ENCODE measurements around the gene SORCS2. TPM values are rescaled to one million over a fixed set of nuclear protein-coding genes. Genes with fewer than 3 reads are reported as not detected.

Gene SORCS2
- total RNA-seq, 1 experiment from 2014 or later = 0.06 TPM

DNA sequence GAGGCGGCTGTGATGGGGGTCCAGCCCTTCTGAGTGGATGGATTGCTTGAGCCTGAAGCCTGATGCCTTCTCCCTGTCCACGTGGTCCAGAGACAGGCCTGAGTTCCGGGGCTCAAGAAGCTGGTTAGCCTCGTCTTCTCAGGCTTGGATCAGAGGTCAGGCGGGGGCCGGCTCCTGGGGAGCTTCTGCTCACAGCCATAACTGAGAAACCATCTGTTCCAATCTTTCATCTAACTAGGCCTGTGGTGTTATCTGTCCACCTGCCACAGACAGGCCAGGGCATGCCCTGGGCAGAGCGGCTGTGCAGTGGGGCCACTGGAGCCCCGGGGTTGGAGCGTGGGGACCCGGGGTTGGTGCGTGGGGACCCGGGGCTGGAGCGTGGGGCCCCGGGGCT, 63.1 kb downstream of the SORCS2 start:
- intact Hi-C loops (cut with micrococcal nuclease; ENCODE audit: unreplicated experiment) = no loop called here
- no peak for DNase-seq (ENCODE audit: low spot score)
- Histone ChIP-seq H3K4me1 (ENCODE audit: insufficient read depth, low read length, poor library complexity, severe bottlenecking) (no peaks in the 10 kb centered on the region), H3K4me3 (ENCODE audit: low read depth, low read length, poor library complexity, severe bottlenecking) (no peak overlapping the region), H3K27me3 (replicated peaks; ENCODE audit: insufficient read depth, low read depth, low read length, poor library complexity) (peaks cover under 1% of the 10 kb centered on the region), H3K36me3 (ENCODE audit: insufficient read depth, low read length, poor library complexity, severe bottlenecking) (no peaks in the 10 kb centered on the region), H3K9me3 (ENCODE audit: low read depth, low read length, poor library complexity, severe bottlenecking) (no peaks in the 10 kb centered on the region), H3K27ac (ENCODE audit: low read depth, low read length, poor library complexity, severe bottlenecking) (no peak overlapping the region)
- ChIA-PET CTCF (no interaction called here), POLR2A (ENCODE audit: low non-redundant PET) (no interaction called here)
- TF ChIP-seq EZH2 (IDR thresholded peaks at IDR 0.05; ENCODE audit: borderline replicate concordance, low read depth, low read length, poor library complexity, severe bottlenecking) = no peak
- TF ChIP-seq, protein P1, sequence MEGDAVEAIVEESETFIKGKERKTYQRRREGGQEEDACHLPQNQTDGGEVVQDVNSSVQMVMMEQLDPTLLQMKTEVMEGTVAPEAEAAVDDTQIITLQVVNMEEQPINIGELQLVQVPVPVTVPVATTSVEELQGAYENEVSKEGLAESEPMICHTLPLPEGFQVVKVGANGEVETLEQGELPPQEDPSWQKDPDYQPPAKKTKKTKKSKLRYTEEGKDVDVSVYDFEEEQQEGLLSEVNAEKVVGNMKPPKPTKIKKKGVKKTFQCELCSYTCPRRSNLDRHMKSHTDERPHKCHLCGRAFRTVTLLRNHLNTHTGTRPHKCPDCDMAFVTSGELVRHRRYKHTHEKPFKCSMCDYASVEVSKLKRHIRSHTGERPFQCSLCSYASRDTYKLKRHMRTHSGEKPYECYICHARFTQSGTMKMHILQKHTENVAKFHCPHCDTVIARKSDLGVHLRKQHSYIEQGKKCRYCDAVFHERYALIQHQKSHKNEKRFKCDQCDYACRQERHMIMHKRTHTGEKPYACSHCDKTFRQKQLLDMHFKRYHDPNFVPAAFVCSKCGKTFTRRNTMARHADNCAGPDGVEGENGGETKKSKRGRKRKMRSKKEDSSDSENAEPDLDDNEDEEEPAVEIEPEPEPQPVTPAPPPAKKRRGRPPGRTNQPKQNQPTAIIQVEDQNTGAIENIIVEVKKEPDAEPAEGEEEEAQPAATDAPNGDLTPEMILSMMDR (conservative IDR thresholded peaks at IDR 0.05; ENCODE audit: low read depth, low read length) = no peak
- no TSS peak for BruUV-seq (replicated peaks)

DNA sequence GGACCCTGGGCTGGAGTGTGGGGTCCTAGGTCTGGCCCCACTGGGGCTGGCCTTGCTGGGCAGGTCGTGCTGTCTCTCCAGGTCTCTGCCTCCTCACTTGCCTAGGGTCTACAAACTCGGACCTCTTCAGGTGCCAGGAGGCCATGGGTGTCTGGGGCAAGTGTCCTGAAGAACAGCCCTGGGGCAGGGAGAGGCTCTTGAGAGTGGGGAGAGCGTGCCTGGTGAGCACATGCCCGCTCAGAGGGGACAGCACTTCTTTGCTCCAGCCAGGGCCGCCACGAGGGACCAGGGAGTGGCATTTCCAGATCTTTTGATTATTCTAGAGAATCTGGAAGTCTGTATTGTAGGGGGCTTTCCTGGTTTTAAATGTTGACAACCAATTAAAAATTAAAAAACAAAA, 63.7 kb downstream of the SORCS2 start:
- Histone ChIP-seq H3K4me1 (ENCODE audit: insufficient read depth, low read length, poor library complexity, severe bottlenecking) (no peaks in the 10 kb centered on the region), H3K4me3 (ENCODE audit: low read depth, low read length, poor library complexity, severe bottlenecking) (no peak overlapping the region), H3K27me3 (replicated peaks; ENCODE audit: insufficient read depth, low read depth, low read length, poor library complexity) (peaks cover under 1% of the 10 kb centered on the region), H3K36me3 (ENCODE audit: insufficient read depth, low read length, poor library complexity, severe bottlenecking) (no peaks in the 10 kb centered on the region), H3K27ac (ENCODE audit: low read depth, low read length, poor library complexity, severe bottlenecking) (no peak overlapping the region), H3K9me3 (ENCODE audit: low read depth, low read length, poor library complexity, severe bottlenecking) (no peaks in the 10 kb centered on the region)
- no peak for DNase-seq (ENCODE audit: low spot score)
- intact Hi-C loops (cut with micrococcal nuclease; ENCODE audit: unreplicated experiment) = no loop called here
- no TSS peak for BruUV-seq (replicated peaks)
- ChIA-PET POLR2A (ENCODE audit: low non-redundant PET) (no interaction called here), CTCF (no interaction called here)
- TF ChIP-seq, protein P1 (conservative IDR thresholded peaks at IDR 0.05; ENCODE audit: low read depth, low read length) = no peak

DNA sequence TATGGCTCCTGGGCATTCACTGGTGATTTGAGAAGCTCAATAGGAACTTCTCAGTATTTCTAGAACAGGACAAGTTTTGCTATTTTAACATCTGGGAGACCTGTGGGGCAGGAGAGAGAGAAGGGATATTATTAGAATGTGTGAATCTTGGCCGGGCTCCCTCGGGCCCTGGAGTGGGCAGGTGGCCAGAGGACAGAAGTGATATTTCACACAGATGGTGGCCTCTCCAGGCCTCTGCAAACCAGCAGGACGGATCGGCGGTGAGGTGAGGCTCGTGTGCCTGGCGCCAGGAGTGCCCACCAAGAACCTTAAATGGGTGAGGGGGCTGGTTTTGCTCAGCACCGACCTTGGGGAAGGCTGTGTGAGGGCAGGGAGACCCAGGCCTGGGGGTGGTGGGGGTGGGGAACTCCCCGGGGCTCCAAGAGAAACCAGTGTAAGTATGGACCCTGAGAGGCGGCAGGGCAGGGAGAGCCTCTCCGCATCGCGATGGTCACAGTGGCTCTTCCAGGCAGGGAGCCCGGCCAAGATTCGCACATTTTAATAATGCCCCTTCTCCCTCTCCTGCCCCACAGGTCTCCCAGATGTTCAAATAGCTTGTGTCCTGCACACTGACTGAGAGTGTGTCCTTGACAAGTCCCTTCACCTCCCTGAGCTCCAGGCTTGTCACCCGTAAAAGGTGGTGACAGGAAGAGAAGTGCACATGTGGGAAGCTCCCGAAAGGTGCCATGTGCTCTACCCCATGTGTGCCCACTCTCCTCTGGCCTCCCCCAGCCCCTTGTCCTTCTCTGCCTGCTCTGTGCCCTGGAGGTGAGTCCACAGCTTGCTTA, 64.9 kb downstream of the SORCS2 start:
- Histone ChIP-seq H3K4me3 (ENCODE audit: low read depth, low read length, poor library complexity, severe bottlenecking) (no peak overlapping the region), H3K27ac (ENCODE audit: low read depth, low read length, poor library complexity, severe bottlenecking) (no peak overlapping the region), H3K36me3 (ENCODE audit: insufficient read depth, low read length, poor library complexity, severe bottlenecking) (no peaks in the 10 kb centered on the region), H3K4me1 (ENCODE audit: insufficient read depth, low read length, poor library complexity, severe bottlenecking) (no peaks in the 10 kb centered on the region), H3K27me3 (replicated peaks; ENCODE audit: insufficient read depth, low read depth, low read length, poor library complexity) (peaks cover 6% of the 10 kb centered on the region), H3K9me3 (ENCODE audit: low read depth, low read length, poor library complexity, severe bottlenecking) (no peaks in the 10 kb centered on the region)
- CTCF ChIA-PET = no interaction called here
- TF ChIP-seq, protein P1 (conservative IDR thresholded peaks at IDR 0.05; ENCODE audit: low read depth, low read length) = no peak
- TF ChIP-seq EZH2 (IDR thresholded peaks at IDR 0.05; ENCODE audit: borderline replicate concordance, low read depth, low read length, poor library complexity, severe bottlenecking) = no peak
- BruUV-seq (replicated peaks) = no TSS peak
- POLR2A ChIA-PET (ENCODE audit: low non-redundant PET) = no interaction called here
- intact Hi-C loops (cut with micrococcal nuclease; ENCODE audit: unreplicated experiment) = no loop called here
- DNase-seq (ENCODE audit: low spot score) = no peak

Data from A673 (cell line).